ENCODE data around the gene TMC2.

DNA sequence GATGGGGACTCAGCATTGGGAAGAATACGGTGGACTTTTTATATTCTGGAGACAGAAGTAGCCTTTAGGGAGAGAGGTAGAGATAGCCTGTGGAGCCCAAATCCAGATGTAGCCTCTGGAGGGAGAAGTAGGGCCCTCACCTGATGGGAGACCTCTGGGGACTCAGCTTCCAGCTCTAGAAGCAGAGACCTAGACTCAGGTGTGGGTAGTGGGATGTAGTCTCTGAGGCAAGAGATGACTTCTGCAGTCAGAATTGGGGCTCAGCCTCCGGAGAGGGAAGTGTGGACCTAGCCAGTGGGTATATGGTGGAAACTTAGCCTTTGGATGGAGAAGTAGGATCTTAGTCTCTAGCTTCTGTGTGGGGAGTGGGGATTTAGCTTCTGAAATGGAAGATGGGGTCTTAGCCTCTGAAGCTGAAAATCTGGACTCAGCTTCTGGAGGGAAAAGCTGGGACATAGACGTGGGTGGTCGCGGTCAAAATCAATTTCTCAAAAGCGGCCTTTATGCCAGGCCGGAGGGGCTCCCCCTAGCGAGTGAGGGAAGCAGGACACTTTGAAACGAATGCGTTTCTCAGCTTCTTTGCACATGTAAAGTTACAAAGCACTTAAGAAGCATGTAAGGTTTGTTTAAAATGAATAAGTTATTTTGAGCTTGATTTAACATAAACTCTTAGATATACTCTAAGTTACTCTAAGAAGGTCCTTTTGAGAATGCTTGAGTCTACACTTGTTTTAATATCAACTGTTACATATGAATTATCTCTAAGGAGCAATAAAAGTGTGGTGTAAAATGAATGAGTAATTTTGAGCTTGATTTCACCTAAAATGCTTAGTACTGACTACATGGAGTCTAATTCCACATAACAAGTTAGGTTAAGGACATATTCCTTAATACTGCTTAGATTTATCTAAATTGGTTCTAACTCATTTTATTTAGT lies 14.7 kb upstream of the TMC2 start:
- peak; percentile 92 for TF ChIP-seq CTCF (IDR thresholded peaks at IDR 0.05; ENCODE audit: low read depth, low read length, poor library complexity, severe bottlenecking)
- no peak for TF ChIP-seq EZH2phosphoT487 (IDR thresholded peaks at IDR 0.05; ENCODE audit: borderline replicate concordance, low read length)
